HTR-8/SVneo (cell line): Measurements from ENCODE around the gene MARK1.

Experiments
- DNase-seq: peaks from one replicate; pipeline ENCODE4 v3.0.0; 2011; ENCODE audit warnings: low spot score, mixed read lengths; ENCODE audit not compliant: insufficient read length
- FAIRE-seq: peaks from 2 replicates; lab custom pipeline; 2011; peaks lifted over from hg19 to GRCh38; lab: Jason Lieb, UNC

The MARK1 gene

GRCh38 chr1:220684890-220685289 lies 157.0 kb downstream of the MARK1 start:
- DNase-seq (no peak), FAIRE-seq (no peak)

- DNase-seq (no peak), FAIRE-seq (no peak)
These were observed 157.9 kb downstream of the MARK1 start for GRCh38 chr1:220685879-220686278.

- DNase-seq: no peak
- no peak for FAIRE-seq
These were observed 159.9 kb downstream of the MARK1 start for GRCh38 chr1:220687809-220688208.

- no peak for FAIRE-seq
- DNase-seq: no peak
These were observed 161.7 kb downstream of the MARK1 start for GRCh38 chr1:220689666-220690065.

GRCh38 chr1:220690140-220691052 lies 162.5 kb downstream of the MARK1 start, which contains the start of gene C1orf115:
TSS of gene C1orf115 (plus strand) at chr1:220690363. CDS start at chr1:220690403, 40 bp downstream.
- peak; percentile 88 for DNase-seq
- FAIRE-seq: peak; percentile 97

GRCh38 chr1:220691053-220691684 lies 163.2 kb downstream of the MARK1 start:
- DNase-seq (no peak), FAIRE-seq (no peak)

GRCh38 chr1:220692436-220693228 lies 164.7 kb downstream of the MARK1 start:
- no peak for FAIRE-seq
- DNase-seq: no peak

- no peak for FAIRE-seq
- DNase-seq: no peak
These were observed 167.0 kb downstream of the MARK1 start for GRCh38 chr1:220694866-220695382.

- no peak for DNase-seq
- no peak for FAIRE-seq
These were observed 167.5 kb downstream of the MARK1 start for GRCh38 chr1:220695426-220695825.

GRCh38 chr1:220696226-220696862 lies 168.4 kb downstream of the MARK1 start:
- no peak for FAIRE-seq

GRCh38 chr1:220696863-220697231 lies 168.9 kb downstream of the MARK1 start:
- DNase-seq (no peak), FAIRE-seq (no peak)

More at GRCh38 chr1:220696226-220696862, 168.4 kb downstream of the MARK1 start:
- DNase-seq: no peak

GRCh38 chr1:220697326-220697725 lies 169.4 kb downstream of the MARK1 start:
- DNase-seq (no peak), FAIRE-seq (no peak)

- FAIRE-seq (no peak), DNase-seq (no peak)
These were observed 170.7 kb downstream of the MARK1 start for GRCh38 chr1:220698607-220699016.

- DNase-seq (no peak), FAIRE-seq (no peak)
These were observed 171.1 kb downstream of the MARK1 start for GRCh38 chr1:220699044-220699443.

GRCh38 chr1:220700556-220701179 lies 172.7 kb downstream of the MARK1 start:
- DNase-seq: no peak

GRCh38 chr1:220701974-220702373 lies 174.0 kb downstream of the MARK1 start:
- DNase-seq (no peak), FAIRE-seq (no peak)

More at GRCh38 chr1:220700556-220701179, 172.7 kb downstream of the MARK1 start:
- FAIRE-seq: no peak

- FAIRE-seq: no peak
- DNase-seq: no peak
These were observed 174.9 kb downstream of the MARK1 start for GRCh38 chr1:220702733-220703270.

- FAIRE-seq: no peak
- DNase-seq: no peak
These were observed 175.4 kb downstream of the MARK1 start for GRCh38 chr1:220703305-220703704.

GRCh38 chr1:220705782-220706181 lies 177.8 kb downstream of the MARK1 start:
- DNase-seq (no peak), FAIRE-seq (no peak)
